HG03196 (cell line): ENCODE data around the gene TUBA4A.
"Not testable (repeated sequence)": the region's sequence is repeated elsewhere in the genome, so short reads cannot be mapped to it uniquely, and the experiment has no call there.

Experiments used
- ATAC-seq: cut with Tn5 transposase; IDR thresholded peaks from one replicate; pipeline ENCODE4 v1.9.1; 2021; ENCODE audit not compliant: unreplicated experiment

TUBA4A gene

GRCh38 chr2:219287116-219287440, 33.4 kb upstream of the TUBA4A start:
- not testable (repeated sequence) for ATAC-seq

GRCh38 chr2:219286436-219287115, 32.9 kb upstream of the TUBA4A start:
- no peak for ATAC-seq

- no peak for ATAC-seq
Measured at GRCh38 chr2:219285894-219286425, 32.2 kb upstream of the TUBA4A start.

- ATAC-seq: no peak
Measured at GRCh38 chr2:219285373-219285735, 31.6 kb upstream of the TUBA4A start.

GRCh38 chr2:219284501-219285372, 31.0 kb upstream of the TUBA4A start:
- no peak for ATAC-seq

GRCh38 chr2:219282943-219283581, 29.3 kb upstream of the TUBA4A start:
- no peak for ATAC-seq

GRCh38 chr2:219282375-219282774, 28.7 kb upstream of the TUBA4A start:
- no peak for ATAC-seq

- ATAC-seq: no peak
Measured at GRCh38 chr2:219281588-219281987, 27.9 kb upstream of the TUBA4A start.

- ATAC-seq: no peak
Measured at GRCh38 chr2:219280651-219281050, 26.9 kb upstream of the TUBA4A start.

- no peak for ATAC-seq
Measured at GRCh38 chr2:219279916-219280516, 26.3 kb upstream of the TUBA4A start.

- peak; percentile 86 for ATAC-seq
Measured at GRCh38 chr2:219279151-219279915, 25.6 kb upstream of the TUBA4A start, which contains the start of gene DNAJB2. TSS of gene DNAJB2 (plus strand) at chr2:219279366. CDS start at chr2:219279834, 468 bp downstream.

- ATAC-seq: no peak
Measured at GRCh38 chr2:219278655-219279150, 25.0 kb upstream of the TUBA4A start.

- peak; percentile 34 for ATAC-seq
Measured at GRCh38 chr2:219277703-219278654, 24.3 kb upstream of the TUBA4A start.

GRCh38 chr2:219274361-219274921, 20.7 kb upstream of the TUBA4A start:
- ATAC-seq: no peak

- ATAC-seq: no peak
Measured at GRCh38 chr2:219273937-219274336, 20.2 kb upstream of the TUBA4A start.

- ATAC-seq: no peak
Measured at GRCh38 chr2:219272995-219273394, 19.3 kb upstream of the TUBA4A start.

- no peak for ATAC-seq
Measured at GRCh38 chr2:219272356-219272755, 18.6 kb upstream of the TUBA4A start.

GRCh38 chr2:219271021-219271420, 17.3 kb upstream of the TUBA4A start:
- ATAC-seq: no peak

GRCh38 chr2:219270055-219270372, 16.3 kb upstream of the TUBA4A start:
- no peak for ATAC-seq
